PC-9 (cell line): ENCODE data around the gene TIPRL.

Experiments
- CTCF ChIP-seq: fragments of 200-600 bp; sonication (generic); conservative IDR thresholded peaks from 2 replicates; pipeline ENCODE4 v1.6.1; 2017; ENCODE audit warnings: mixed run types, antibody characterized with exemption, mild to moderate bottlenecking, moderate library complexity
- EZH2 ChIP-seq: fragments of 200-600 bp; sonication (generic); IDR thresholded peaks from 2 replicates; pipeline ENCODE4 v1.8.0; 2017; ENCODE audit warnings: antibody characterized with exemption, low read depth

- no peak for TF ChIP-seq CTCF
- no peak for TF ChIP-seq EZH2
Measured at GRCh38 chr1:168146626-168147025, 32.1 kb upstream of the TIPRL start.
